ENCODE measurements around the gene SELENOM.
"Not testable (repeated sequence)": the region's sequence is repeated elsewhere in the genome, so short reads cannot be mapped to it uniquely, and the experiment has no call there.

SELENOM gene

DNA sequence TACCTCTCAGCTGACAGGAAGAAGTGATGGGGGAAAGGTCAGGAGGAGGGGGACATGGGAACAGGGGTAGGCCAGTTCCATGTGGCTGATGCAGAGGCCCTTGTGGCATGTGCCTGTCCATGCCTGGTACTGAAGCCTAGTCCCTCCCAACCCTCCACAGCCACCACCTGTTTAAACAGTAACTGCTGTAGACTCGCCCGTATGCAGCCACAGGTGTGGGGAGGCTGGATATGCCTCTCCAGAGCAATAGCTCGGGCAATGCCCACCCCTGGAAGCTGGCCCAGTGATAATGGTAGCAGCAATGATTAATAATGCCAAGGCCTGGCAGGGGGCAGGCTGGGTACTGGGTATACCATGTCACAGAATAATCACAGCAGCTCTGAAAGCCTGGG lies 24.0 kb downstream of the SELENOM start:
- FAIRE-seq (no peak), DNase-seq (ENCODE audit: insufficient read length, low spot score) (no peak)
- no peak for TF ChIP-seq SPI1 (IDR thresholded peaks at IDR 0.05; ENCODE audit: low read depth, low read length)
- TF ChIP-seq PAX5 (IDR thresholded peaks at IDR 0.05; ENCODE audit: insufficient read depth, low read length, severe bottlenecking) = no peak

DNA sequence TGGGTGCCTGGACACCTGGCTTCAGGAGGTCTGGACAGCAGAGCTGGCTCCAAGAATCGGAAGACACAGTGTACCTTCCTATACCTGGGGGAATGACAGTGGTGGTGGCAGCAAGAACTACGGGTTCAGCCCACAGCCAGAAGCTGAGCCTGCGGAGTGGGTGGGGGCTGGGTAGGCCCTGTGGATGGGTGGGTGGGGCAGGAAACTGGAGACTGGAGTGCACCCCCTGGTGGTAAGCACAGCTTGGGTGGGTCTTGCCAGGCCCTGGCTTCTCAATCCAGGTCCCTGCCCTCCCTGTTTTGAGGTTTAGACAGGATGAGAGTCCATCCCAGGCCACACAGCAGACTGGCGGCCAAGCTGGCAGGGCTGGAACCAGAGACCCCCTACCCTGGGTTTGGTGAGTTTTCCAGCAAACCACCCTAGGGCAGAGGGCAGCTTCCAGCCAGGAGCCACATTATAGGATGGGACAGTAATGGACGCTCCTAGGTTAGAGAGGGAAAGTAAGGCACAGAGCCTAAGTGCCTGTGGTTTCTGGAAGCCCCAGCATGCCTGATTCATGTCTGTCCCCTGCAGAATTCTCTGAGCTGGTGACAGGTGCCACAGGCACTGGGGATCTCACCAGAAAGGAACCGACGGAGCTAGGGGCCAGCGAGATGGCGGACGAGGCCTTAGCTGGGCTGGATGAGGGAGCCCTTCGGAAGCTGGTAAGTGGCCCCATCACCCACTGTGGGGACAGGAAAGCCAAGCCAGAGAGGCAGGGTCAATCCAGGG lies 24.6 kb downstream of the SELENOM start:
- no peak for TF ChIP-seq POLR2A (IDR thresholded peaks at IDR 0.05; ENCODE audit: low read depth, low read length)
- no peak for TF ChIP-seq POU2F2 (IDR thresholded peaks at IDR 0.05; ENCODE audit: low read depth, low read length)
- no peak for TF ChIP-seq PAX5 (IDR thresholded peaks at IDR 0.05; ENCODE audit: insufficient read depth, low read length, severe bottlenecking)
- TF ChIP-seq SPI1 (IDR thresholded peaks at IDR 0.05; ENCODE audit: low read depth, low read length) = no peak
- no peak for TF ChIP-seq TAF1 (IDR thresholded peaks at IDR 0.05; ENCODE audit: low read depth, low read length)
- no peak for TF ChIP-seq POLR2AphosphoS5 (IDR thresholded peaks at IDR 0.05; ENCODE audit: low read depth, low read length)
- FAIRE-seq = peak; percentile 70
- peak; percentile 36 for DNase-seq (ENCODE audit: insufficient read length, low spot score)

DNA sequence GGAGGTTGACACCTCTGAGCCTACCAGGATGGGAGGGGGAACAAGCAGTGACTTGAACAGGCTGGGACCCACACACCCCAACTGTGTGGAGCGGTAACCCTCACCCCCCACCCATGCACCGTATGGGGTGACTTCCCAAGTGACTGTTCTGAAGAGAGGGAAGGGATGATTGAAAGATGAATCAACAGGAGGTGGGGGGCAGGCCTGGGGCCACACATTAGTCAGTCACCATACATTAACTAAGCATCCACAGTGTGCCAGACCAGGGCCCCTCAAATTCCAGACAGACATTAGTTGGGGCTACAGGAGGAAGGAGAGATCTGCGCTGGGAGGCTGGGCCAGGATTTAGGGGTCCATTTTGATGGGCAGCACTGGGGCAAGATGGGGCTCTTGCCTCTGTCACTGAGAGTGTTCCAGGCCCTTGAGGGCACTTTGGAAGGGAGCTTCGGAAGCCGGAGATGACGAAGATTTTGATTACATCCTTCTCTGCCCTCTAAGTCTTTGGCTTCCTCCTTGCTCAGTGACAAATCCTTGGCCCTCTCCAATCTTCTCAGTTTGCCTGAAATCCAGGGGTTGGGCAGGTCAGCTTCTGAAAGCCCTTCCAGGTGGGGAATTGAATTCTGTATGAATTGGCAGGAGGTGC lies 25.3 kb downstream of the SELENOM start:
- DNase-seq (ENCODE audit: insufficient read length, low spot score) (no peak), FAIRE-seq (peak; percentile 38)
- no peak for TF ChIP-seq SPI1 (IDR thresholded peaks at IDR 0.05; ENCODE audit: low read depth, low read length)
- no peak for TF ChIP-seq POLR2AphosphoS5 (IDR thresholded peaks at IDR 0.05; ENCODE audit: low read depth, low read length)
- no peak for TF ChIP-seq PAX5 (IDR thresholded peaks at IDR 0.05; ENCODE audit: insufficient read depth, low read length, severe bottlenecking)
- TF ChIP-seq POLR2A (IDR thresholded peaks at IDR 0.05; ENCODE audit: low read depth, low read length) = no peak
- TF ChIP-seq POU2F2 (IDR thresholded peaks at IDR 0.05; ENCODE audit: low read depth, low read length) = no peak
- TF ChIP-seq TAF1 (IDR thresholded peaks at IDR 0.05; ENCODE audit: low read depth, low read length) = no peak

DNA sequence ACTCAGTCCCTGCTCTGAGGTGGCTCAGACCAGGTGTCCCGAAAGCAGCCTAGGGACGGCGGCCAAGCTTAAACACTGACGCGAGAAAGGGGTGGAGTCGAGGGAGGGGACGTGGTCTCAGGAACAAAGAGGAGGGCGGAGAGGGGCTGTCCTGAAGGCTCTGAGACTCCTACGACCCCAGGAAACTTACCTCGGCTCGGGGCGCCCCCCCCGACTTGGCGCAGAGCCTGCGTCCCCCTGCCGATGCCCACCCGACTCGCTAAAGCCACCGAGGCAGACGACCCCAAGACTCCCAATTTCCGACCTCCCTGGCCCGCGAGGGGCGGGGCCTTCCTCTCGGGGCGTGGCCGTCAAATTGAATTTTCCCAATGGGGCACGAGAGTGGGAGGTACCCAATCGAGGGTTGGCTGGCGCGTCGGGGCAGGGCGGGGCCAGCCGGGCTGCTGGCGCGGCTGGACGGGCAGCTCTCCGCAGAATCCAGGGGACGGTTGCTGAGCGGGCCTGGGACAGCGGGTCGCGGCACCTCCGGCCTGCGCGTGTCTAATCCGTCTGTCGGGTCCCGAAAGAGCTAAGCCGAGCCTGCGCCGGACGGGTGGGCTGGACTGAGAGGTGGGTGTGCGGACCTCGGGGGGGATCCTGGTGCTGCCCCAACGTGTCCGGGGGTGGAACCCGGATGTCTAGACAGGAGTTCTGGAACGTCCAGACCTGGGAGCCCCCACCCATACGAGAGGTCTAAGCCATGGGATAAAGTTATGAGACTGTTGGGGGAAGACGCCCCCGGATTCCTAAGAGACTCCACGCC lies 26.3 kb downstream of the SELENOM start, which contains the start of gene SMTN:
TSS of gene SMTN (plus strand) at position 471 of the 802 bp plus-strand sequence. CDS start 1,941 bp downstream, outside the sequence.
- DNase-seq (ENCODE audit: insufficient read length, low spot score) (peak; percentile 90), FAIRE-seq (peak; percentile 99)
- TF ChIP-seq POLR2A (IDR thresholded peaks at IDR 0.05; ENCODE audit: low read depth, low read length) (no peak; the same call in 1 of the 2 replicates), TAF1 (IDR thresholded peaks at IDR 0.05; ENCODE audit: low read depth, low read length) (peak; percentile 65; the same call in 1 of the 2 replicates), PAX5 (IDR thresholded peaks at IDR 0.05; ENCODE audit: insufficient read depth, low read length, severe bottlenecking) (no peak), POLR2AphosphoS5 (IDR thresholded peaks at IDR 0.05; ENCODE audit: low read depth, low read length) (peak; percentile 38; the same call in 1 of the 2 replicates)

DNA sequence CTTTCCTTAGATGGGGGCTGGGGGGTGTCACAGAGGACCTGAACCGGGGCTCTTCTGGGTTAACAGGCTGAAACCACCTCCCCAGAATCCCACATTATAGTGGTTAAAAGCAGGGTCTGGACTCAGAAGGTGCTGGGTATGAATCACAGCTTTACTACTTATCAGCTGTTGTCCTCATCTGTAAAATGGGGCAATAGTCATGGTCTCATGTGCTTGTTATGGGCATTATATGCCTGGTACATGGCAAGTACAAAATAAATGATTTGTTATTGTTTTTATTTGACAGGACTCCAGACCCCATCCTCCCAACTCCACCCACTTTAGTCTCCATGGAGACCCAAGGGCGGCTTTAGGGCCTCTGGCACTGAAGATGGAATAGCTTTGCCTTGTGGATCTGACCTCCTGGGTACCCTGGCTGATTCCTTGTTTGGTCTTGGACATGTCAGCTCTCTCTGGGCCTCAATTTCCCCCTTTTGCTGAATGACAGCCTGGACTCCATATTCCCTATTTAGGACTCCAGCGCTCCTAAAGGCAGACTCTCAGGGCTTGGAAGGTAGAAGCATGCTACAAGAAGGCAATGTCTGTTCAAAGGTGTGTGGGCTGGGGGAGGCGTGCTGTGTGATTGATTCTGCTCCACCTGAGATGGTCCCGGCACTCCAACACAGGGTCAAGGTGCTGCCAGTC lies 27.1 kb downstream of the SELENOM start:
- FAIRE-seq (peak; percentile 31), DNase-seq (ENCODE audit: insufficient read length, low spot score) (no peak)
- TF ChIP-seq PAX5 (IDR thresholded peaks at IDR 0.05; ENCODE audit: insufficient read depth, low read length, severe bottlenecking) (no peak), SPI1 (IDR thresholded peaks at IDR 0.05; ENCODE audit: low read depth, low read length) (no peak), POU2F2 (IDR thresholded peaks at IDR 0.05; ENCODE audit: low read depth, low read length) (no peak), TAF1 (IDR thresholded peaks at IDR 0.05; ENCODE audit: low read depth, low read length) (no peak), POLR2A (IDR thresholded peaks at IDR 0.05; ENCODE audit: low read depth, low read length) (no peak), POLR2AphosphoS5 (IDR thresholded peaks at IDR 0.05; ENCODE audit: low read depth, low read length) (no peak)

DNA sequence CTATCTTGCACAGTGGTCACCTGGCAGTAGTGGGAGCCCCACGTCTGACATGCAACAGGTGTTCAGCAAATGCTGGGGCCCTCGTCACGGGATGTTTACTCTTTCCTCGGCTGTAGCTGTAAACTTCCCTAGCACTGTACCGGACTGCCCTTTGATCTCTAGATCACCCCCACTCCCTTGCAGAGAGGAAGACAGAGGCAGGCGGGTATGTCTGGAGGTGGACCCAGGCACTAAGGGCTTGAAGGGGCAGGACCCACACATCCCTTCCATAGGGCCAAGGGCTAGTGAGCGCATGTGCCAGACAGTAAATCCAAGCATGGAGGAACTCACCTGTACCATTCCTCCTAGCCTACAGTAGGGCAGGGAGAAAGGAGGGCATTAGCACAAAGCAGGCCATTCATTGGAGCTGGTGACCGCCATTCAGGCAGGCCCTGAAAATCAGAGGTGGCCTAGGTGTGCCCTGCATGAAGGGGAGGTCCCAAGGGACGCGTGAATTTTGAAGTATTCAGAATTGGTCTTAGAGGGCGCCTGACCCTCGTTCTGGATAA lies 28.2 kb downstream of the SELENOM start:
- DNase-seq (ENCODE audit: insufficient read length, low spot score) (no peak), FAIRE-seq (no peak)
- TF ChIP-seq POLR2AphosphoS5 (IDR thresholded peaks at IDR 0.05; ENCODE audit: low read depth, low read length) = no peak
- TF ChIP-seq TAF1 (IDR thresholded peaks at IDR 0.05; ENCODE audit: low read depth, low read length) = no peak
- TF ChIP-seq POU2F2 (IDR thresholded peaks at IDR 0.05; ENCODE audit: low read depth, low read length) = no peak
- TF ChIP-seq PAX5 (IDR thresholded peaks at IDR 0.05; ENCODE audit: insufficient read depth, low read length, severe bottlenecking) = no peak
- no peak for TF ChIP-seq POLR2A (IDR thresholded peaks at IDR 0.05; ENCODE audit: low read depth, low read length)

DNA sequence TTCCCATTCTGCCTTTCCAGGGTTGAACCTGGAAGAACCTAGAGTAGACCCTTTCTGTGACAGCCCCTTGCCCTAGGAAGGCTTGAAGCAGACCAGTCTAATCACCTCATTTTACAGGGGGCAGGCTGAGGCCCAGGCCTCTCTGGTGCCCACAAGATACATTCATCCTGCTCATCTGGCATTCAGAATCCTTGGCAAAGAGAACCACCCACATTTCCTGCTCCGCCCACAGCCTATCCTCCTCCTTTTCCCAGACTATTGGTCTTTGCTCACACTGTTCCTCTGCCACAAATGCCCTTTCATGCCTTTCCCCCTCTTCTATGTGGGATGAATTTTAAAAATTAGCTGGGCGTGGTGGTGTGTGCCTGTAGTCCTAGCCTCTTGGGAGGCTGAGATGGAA lies 29.0 kb downstream of the SELENOM start:
- FAIRE-seq; DNase-seq (ENCODE audit: insufficient read length, low spot score): not testable (repeated sequence)

DNA sequence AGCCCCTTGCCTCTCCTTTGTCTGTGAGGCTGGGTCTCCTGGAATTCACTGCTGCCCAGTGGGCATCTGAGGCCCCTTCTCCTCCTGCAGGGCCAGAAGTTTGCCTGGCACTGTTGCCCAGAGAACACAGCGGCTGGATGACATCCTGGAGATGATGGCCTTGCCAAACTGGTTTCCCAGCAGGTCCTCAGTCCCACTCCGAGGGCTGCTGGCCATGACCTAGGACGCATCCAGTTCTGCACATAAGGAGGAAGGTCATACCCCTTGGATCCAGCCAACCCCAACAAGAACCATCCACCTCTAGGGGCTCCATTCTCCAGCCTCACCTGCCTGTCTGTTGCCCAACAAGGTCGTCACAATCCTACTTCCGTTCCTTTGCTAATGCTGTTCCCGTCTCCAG lies 29.7 kb downstream of the SELENOM start:
- FAIRE-seq = no peak
- no peak for DNase-seq (ENCODE audit: insufficient read length, low spot score)
- no peak for TF ChIP-seq TAF1 (IDR thresholded peaks at IDR 0.05; ENCODE audit: low read depth, low read length)
- TF ChIP-seq SPI1 (IDR thresholded peaks at IDR 0.05; ENCODE audit: low read depth, low read length) = no peak
- TF ChIP-seq POLR2A (IDR thresholded peaks at IDR 0.05; ENCODE audit: low read depth, low read length) = no peak
- no peak for TF ChIP-seq POLR2AphosphoS5 (IDR thresholded peaks at IDR 0.05; ENCODE audit: low read depth, low read length)
- TF ChIP-seq POU2F2 (IDR thresholded peaks at IDR 0.05; ENCODE audit: low read depth, low read length) = no peak
- no peak for TF ChIP-seq PAX5 (IDR thresholded peaks at IDR 0.05; ENCODE audit: insufficient read depth, low read length, severe bottlenecking)

DNA sequence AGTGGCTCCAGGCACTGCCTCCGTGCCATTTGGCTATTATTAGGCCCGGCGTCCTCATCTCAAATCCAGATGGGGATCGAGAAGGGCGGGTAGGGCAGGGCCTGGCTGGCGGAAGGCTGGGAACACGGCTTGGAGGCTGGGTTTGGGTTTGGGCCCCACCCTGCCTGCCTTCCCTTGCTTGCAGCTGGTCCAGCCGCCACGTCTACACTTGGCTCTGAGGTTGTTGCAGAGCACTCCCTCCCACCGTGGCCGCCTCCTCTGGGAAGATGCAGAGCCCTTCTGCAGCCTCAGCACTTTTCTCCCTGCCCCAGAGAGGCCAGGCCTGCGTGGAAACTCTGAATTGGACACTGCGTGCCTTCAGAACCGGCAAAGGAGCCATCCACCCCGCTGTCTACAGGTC lies 31.4 kb downstream of the SELENOM start:
- DNase-seq (ENCODE audit: insufficient read length, low spot score) (no peak), FAIRE-seq (no peak)
- no peak for TF ChIP-seq TAF1 (IDR thresholded peaks at IDR 0.05; ENCODE audit: low read depth, low read length)
- no peak for TF ChIP-seq PAX5 (IDR thresholded peaks at IDR 0.05; ENCODE audit: insufficient read depth, low read length, severe bottlenecking)
- TF ChIP-seq POLR2AphosphoS5 (IDR thresholded peaks at IDR 0.05; ENCODE audit: low read depth, low read length) = no peak
- no peak for TF ChIP-seq POU2F2 (IDR thresholded peaks at IDR 0.05; ENCODE audit: low read depth, low read length)
- TF ChIP-seq SPI1 (IDR thresholded peaks at IDR 0.05; ENCODE audit: low read depth, low read length) = no peak
- no peak for TF ChIP-seq POLR2A (IDR thresholded peaks at IDR 0.05; ENCODE audit: low read depth, low read length)

DNA sequence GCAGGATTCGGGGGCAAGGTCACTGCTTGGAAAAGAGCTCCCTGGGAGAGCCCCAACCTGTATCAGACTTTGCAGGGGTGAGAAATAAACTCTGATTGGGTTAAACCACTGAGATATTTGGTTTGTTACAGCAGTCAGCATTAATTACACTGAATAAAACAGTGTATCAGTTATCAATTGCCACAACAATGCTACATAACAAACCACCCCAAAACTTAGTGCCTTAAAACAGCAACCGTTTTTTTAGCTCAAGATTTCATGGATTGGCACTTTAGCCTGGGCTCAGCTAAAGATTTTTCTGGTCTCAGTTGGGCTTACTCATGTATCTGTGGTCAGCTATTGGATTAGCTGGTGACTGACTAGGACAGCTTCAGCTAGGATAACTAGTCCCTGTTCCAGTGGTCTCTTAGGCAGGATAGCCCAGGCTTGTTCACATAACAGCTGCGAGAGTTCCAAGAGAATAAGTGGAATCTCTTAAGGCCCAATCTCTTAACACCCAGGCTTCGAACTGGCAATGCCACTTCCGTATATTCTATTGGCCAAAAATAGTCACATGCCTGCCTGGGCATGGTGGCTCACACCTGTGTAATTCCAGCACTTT lies 33.7 kb downstream of the SELENOM start:
- FAIRE-seq = not testable (repeated sequence)

DNA sequence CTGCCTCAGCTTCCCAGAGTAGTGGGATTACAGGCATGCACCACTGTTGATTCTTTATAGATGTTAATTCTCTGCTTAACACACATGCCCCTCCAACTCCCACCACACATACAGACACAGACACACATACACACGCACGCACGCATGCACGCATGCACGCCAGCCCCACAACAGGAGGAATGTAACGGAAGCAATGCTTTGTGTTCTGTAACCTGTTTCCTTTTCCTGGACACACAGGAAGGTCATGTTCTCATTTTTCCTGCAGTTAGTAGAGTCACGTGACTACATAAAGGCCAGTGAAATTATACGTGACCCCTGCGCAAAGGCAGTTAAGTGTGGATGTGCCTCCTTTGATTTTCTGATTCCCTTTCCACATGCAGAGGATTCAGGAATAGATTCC lies 34.2 kb downstream of the SELENOM start:
- not testable (repeated sequence) for DNase-seq (ENCODE audit: insufficient read length, low spot score); FAIRE-seq

More for the DNA sequence above, 33.7 kb downstream of the SELENOM start:
- DNase-seq (ENCODE audit: insufficient read length, low spot score) = not testable (repeated sequence)

DNA sequence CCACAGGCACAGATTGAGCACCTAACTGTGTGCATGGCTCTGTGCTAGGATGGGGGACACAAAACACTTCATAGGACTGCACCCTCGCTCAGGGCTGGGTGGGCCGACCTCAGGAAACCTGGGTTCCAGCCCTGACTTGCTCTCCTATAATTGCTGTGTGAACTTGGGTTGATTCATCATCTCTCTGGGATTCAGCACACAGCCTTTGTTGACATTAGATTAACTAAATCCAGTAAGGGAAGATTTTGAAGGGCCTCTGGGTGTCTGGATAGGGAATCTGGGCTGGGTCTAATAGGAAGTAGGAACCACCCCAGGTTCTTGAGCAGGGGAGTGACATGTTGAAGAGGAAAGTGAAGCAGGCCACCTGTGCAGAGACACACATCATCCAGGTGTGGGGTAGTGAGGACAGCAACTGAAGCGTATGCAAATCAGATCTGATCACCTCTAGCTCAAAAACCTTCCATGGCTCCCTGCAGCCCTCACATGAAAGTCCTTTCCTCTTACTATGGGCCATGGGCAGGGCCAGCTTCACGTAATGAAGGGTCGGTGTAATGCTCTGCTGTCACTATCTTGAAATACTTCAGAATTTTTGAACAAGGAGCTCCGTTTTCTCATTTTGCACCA lies 37.6 kb downstream of the SELENOM start:
- not testable (repeated sequence) for FAIRE-seq; DNase-seq (ENCODE audit: insufficient read length, low spot score)
